ENCODE measurements around the gene DDX20. TPM values are rescaled to one million over a fixed set of nuclear protein-coding genes. Genes with fewer than 3 reads are reported as not detected.

DDX20 gene
- total RNA-seq, 1 experiment from 2014 or later = 10.4 TPM

DNA sequence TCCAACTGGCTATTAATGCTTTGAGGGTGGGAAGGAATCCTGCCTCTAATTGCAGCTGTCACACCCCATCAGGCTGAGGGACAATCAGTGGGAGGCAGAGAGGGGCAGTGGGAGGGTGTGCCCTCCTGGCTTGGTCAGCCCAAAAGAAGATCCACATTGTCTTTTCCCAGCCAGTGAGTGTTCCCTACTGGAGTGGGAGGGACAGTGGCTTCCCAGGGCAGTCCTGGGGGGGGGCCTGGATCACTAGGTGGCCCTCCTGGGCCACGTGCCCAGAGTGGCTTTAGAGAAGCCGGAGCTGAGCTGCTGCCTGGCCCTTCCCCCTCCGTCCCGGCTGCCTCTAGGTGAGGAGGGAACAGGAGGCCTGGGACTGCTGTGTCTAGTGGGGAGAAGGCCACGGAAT is 30.5 kb upstream of the DDX20 start:
- intact Hi-C loops (cut with micrococcal nuclease; ENCODE audit: unreplicated experiment) = no loop called here
- no peak overlapping the region for H3K4me3 Mint-ChIP-seq (ENCODE audit: unreplicated experiment)
- Histone ChIP-seq H3K36me3 (ENCODE audit: control insufficient read depth, insufficient read depth, low read length) (no peaks in the 10 kb centered on the region), H3K9me3 (no peaks in the 10 kb centered on the region), H3K27me3 (replicated peaks; ENCODE audit: control insufficient read depth, insufficient read depth, low read length) (no peaks in the 10 kb centered on the region), H3K4me1 (no peaks in the 10 kb centered on the region), H3K4me3 (ENCODE audit: low read depth, low read length) (no peak overlapping the region)
- no peaks in the 10 kb centered on the region for H3K27me3 Mint-ChIP-seq (ENCODE audit: insufficient read depth, unreplicated experiment)
- H3K27ac Mint-ChIP-seq (ENCODE audit: unreplicated experiment) = no peak overlapping the region
- H3K4me1 Mint-ChIP-seq (ENCODE audit: low read depth, unreplicated experiment) = peaks cover 20% of the 10 kb centered on the region
- H3K36me3 Mint-ChIP-seq (ENCODE audit: insufficient read depth, unreplicated experiment) = peaks cover 17% of the 10 kb centered on the region
- no TSS peak for BruUV-seq (replicated peaks)
- CTCF ChIA-PET = interaction anchor here (0.6 kb wide), 1 partner anchor 297 kb away, joined by 3 read pairs; no protein-coding TSS in a partner anchor
- no peak for DNase-seq
- no peaks in the 10 kb centered on the region for H3K9me3 Mint-ChIP-seq (ENCODE audit: unreplicated experiment)
- TF ChIP-seq, protein P1, sequence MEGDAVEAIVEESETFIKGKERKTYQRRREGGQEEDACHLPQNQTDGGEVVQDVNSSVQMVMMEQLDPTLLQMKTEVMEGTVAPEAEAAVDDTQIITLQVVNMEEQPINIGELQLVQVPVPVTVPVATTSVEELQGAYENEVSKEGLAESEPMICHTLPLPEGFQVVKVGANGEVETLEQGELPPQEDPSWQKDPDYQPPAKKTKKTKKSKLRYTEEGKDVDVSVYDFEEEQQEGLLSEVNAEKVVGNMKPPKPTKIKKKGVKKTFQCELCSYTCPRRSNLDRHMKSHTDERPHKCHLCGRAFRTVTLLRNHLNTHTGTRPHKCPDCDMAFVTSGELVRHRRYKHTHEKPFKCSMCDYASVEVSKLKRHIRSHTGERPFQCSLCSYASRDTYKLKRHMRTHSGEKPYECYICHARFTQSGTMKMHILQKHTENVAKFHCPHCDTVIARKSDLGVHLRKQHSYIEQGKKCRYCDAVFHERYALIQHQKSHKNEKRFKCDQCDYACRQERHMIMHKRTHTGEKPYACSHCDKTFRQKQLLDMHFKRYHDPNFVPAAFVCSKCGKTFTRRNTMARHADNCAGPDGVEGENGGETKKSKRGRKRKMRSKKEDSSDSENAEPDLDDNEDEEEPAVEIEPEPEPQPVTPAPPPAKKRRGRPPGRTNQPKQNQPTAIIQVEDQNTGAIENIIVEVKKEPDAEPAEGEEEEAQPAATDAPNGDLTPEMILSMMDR (IDR thresholded peaks at IDR 0.05; ENCODE audit: insufficient read depth in 1 of 2, low read depth in 1 of 2, low read length in 1 of 2, severe bottlenecking in 1 of 2, unreplicated experiment in 1 of 2) = no peak
- POLR2A ChIA-PET = no interaction called here

DNA sequence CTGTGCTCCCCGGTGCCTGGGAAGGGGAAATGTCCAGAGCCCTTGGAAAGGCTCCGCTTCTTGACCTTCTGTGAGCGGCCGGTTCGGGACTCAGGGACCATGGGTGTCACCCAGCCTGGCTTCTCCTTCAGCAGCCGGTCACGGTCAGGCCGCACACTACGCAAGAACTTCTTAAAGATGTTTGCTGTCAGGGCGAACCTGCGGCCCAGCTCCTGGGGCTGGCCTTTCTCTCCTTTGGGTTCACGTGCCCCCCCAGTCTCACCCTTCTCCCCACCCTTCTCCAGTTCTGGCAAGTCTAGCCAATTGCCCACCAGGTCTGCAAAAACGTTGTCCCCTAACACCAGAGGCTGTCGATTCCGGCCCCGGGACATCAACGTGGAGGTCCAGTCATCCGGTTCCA is 28.6 kb upstream of the DDX20 start:
- Mint-ChIP-seq H3K27ac (ENCODE audit: unreplicated experiment) (no peak overlapping the region), H3K36me3 (ENCODE audit: insufficient read depth, unreplicated experiment) (peaks cover 6% of the 10 kb centered on the region), H3K27me3 (ENCODE audit: insufficient read depth, unreplicated experiment) (no peaks in the 10 kb centered on the region), H3K9me3 (ENCODE audit: unreplicated experiment) (no peaks in the 10 kb centered on the region), H3K4me1 (ENCODE audit: low read depth, unreplicated experiment) (peaks cover 9% of the 10 kb centered on the region), H3K4me3 (ENCODE audit: unreplicated experiment) (no peak overlapping the region)
- BruUV-seq (replicated peaks) = no TSS peak
- H3K4me3 ChIP-seq (ENCODE audit: low read depth, low read length) = no peak overlapping the region
- intact Hi-C loops (cut with micrococcal nuclease; ENCODE audit: unreplicated experiment) = no loop called here
- no peaks in the 10 kb centered on the region for H3K9me3 ChIP-seq
- CTCF ChIA-PET = no interaction called here
- TF ChIP-seq, protein P1 (IDR thresholded peaks at IDR 0.05; ENCODE audit: insufficient read depth in 1 of 2, low read depth in 1 of 2, low read length in 1 of 2, severe bottlenecking in 1 of 2, unreplicated experiment in 1 of 2) = no peak
- DNase-seq = no peak
- no peaks in the 10 kb centered on the region for H3K27me3 ChIP-seq (replicated peaks; ENCODE audit: control insufficient read depth, insufficient read depth, low read length)
- no peaks in the 10 kb centered on the region for H3K36me3 ChIP-seq (ENCODE audit: control insufficient read depth, insufficient read depth, low read length)
- POLR2A ChIA-PET = no interaction called here
- H3K4me1 ChIP-seq = no peaks in the 10 kb centered on the region

DNA sequence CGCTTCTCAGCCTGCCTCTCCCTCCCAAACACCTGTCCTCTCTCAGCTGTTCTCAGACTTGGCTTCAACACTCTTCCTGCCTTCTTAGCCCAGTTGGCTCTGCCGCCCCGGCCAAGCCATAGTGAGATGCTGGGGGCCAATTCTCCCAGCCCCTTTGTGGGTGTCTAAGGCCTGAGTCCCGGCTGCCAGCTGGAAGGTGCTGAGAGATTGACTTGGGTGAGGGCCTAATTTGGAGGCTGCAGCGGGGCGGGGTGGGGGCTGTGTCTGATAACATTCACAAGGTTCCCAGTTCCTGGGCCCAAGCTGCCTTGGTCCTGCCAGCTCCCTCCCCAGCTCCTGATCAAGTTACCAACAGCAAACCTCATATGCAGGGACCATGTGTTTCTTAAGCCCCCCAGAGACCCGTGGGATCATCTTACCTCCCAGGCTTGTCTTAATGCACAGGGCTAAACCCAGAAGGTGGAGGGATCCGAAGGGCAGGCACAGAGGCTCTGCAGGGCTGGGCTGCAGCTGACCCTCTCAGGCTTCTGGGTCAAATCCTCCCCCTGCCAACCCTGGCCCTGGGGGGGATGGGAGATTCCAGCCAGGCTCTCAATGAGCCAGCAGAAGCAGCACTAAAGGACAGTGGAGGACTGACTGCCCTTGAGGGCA is 26.3 kb upstream of the DDX20 start:
- Histone ChIP-seq H3K4me3 (ENCODE audit: low read depth, low read length) (no peak overlapping the region), H3K9me3 (no peaks in the 10 kb centered on the region), H3K4me1 (no peaks in the 10 kb centered on the region; the same call in 1 of the 2 replicates), H3K36me3 (ENCODE audit: control insufficient read depth, insufficient read depth, low read length) (no peaks in the 10 kb centered on the region), H3K27me3 (replicated peaks; ENCODE audit: control insufficient read depth, insufficient read depth, low read length) (no peaks in the 10 kb centered on the region)
- Mint-ChIP-seq H3K9me3 (ENCODE audit: unreplicated experiment) (no peaks in the 10 kb centered on the region), H3K36me3 (ENCODE audit: insufficient read depth, unreplicated experiment) (no peaks in the 10 kb centered on the region), H3K27me3 (ENCODE audit: insufficient read depth, unreplicated experiment) (no peaks in the 10 kb centered on the region), H3K27ac (ENCODE audit: unreplicated experiment) (no peak overlapping the region), H3K4me1 (ENCODE audit: low read depth, unreplicated experiment) (peaks cover 8% of the 10 kb centered on the region), H3K4me3 (ENCODE audit: unreplicated experiment) (no peak overlapping the region)
- ChIA-PET CTCF (no interaction called here), POLR2A (no interaction called here)
- no TSS peak for BruUV-seq (replicated peaks)
- intact Hi-C loops (cut with micrococcal nuclease; ENCODE audit: unreplicated experiment) = no loop called here
- TF ChIP-seq, protein P1 (IDR thresholded peaks at IDR 0.05; ENCODE audit: insufficient read depth in 1 of 2, low read depth in 1 of 2, low read length in 1 of 2, severe bottlenecking in 1 of 2, unreplicated experiment in 1 of 2) = no peak
- DNase-seq = no peak
